Posterior vena cava (tissue), 2 donors: ENCODE results near the gene AP2A2. TPM values are rescaled to one million over a fixed set of nuclear protein-coding genes. Genes with fewer than 3 reads are reported as not detected.

ENCODE experiments used
- DNase-seq: peaks from one replicate; pipeline ENCODE4 v3.0.0-alpha.2; 2020; ENCODE audit warnings: low spot score
- intact Hi-C, 2 donors: fragments of 100-400 bp; cut with DNase I; formaldehyde crosslinking; loops; one replicate each; pipeline versions ENCODE4 v1.14.1 to v1.14.2; 2022 to 2023
- total RNA-seq, 2 donors: library from RNA; stranded (reverse); fragmentation: NEBNext Ultra II Directional; extraction: Animal tissue kit (Norgen Biotek cat#: 25700); gene quantifications; one replicate each; pipeline ENCODE4 v1.2.1, GENCODE V29; 2021
- donor health status: DM: yes; HTN: yes; CAD: no.
- donor health status: DM: yes; HTN: yes; CAD: no.

AP2A2 gene
- total RNA-seq, 2 donors from 2014 or later, result 83.5 to 117 TPM

DNA sequence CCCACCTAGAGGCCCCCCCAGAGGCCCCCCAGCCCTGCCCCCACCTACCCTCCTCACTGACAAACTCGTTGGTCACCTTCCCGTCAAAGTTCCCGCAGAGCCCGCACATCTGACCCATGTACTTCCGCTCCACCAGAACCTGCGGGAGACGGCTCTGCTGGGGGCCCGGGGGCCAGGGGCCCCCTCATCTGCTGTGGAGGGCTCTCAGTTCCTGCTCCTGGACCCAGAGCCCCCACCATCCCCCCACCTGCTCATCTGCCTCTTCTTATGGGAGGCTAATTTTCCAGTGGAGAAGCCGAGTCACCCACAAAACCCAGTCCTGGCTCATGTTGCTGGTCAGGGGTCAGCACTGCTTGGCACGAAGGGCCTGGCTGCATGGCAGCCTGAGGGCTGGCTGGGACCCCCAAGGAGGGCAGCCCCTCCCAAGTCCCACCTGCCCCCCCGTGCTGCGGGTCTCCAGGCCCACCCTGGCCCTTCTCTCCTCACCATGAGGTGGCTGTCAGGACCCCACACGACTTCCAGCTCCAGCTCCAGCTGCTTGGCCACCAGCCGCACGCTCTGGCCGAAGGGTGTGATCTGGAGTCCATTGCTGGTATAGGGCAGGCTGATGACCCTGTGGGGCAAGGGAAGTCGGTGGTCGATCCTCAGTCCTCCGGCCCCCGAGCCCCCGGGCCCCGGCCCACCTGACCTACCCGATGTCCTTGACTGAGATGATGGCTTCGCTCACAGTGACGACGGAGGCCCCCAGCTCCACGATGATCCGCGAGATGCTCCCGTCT, 105.6 kb downstream of the AP2A2 start:
- DNase-seq, result no peak
- intact Hi-C loops, result no loop called here

DNA sequence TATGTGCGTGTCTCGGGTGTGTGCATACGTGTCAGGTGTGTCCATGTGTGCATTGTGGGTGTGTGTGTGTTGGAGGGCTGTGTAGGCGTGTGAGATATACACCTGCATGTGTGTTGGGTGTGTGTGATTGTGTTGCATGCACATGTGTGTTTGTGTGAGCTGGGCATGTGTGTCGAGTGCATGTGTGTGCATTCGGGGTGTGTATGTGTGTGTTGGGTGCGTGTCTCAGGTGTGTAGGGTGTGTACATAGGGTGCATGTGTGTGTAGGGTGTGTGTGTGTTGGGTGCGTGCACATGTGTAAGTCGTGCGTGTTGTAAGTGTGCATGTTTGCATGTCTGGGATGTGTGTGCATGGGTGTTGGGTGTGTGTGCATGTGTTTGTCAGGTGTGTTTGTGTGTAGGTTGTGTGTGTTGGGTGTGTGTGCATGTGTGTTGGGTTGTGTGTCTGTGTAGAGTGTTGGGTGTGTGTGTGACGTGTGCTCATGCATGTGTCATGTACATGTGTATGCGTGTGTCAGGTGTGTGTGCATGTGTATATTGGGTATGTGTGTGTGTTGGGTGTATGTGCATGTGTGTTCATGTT, 106.7 kb downstream of the AP2A2 start:
- DNase-seq, result no peak
- intact Hi-C loops, result no loop called here

DNA sequence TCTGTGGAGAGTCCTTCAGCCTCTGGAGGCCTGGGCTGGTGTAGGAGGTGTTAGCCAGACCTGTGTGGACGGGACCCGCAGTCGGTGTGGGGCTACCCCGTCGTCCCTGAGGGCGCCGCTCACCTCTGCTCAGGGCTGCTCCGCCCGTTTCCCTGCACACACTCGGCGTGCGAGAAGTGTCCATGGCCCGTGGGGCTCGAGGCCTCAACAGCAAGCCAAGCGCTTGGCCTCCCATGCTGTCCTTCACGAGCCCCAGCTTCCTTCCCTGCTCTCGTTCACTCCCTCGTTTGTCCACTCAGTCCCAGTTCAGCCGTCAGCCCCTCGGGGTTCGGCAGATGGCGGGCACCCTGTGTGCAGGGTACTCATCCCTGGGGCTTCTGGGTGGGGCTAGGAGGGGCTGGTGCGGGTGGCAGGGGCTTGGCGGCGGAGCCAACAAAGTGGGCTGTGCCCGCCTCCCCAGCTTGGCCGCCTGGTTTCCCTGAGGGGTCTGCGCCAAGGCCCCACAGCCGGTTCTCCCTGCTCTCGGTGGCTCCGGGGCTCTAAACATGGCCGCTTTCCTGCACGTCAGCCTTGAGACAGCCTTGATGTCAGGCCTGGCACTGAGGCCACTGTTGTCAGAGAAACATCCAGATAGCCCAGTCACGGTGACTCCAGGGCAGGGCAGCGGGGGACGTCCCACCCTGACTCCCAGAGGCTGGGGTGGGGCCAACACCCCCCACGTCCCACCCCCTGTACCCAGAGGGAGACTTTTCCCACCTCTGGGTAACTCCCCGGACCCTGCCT, 107.5 kb downstream of the AP2A2 start:
- intact Hi-C loops, result no loop called here
- no peak for DNase-seq

DNA sequence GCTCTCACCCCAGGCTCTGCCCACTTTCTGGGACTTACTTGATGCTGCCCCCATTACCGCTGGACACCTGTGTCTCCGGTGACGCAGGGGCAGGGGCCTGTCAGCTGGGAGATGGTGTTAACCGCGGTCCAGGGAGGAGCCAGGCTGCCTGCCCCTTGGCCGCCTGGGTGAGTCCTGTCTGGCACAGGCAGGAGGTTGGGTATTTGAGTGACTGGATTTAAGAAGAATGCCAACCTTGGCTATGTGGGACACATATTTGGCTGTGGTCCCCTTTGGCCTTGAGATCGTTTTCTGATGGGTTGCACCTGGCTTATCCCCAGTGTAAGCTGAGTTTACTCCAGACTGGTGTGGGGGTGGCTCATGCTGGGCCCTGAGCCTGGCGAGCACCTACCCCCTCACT, 108.3 kb downstream of the AP2A2 start:
- no peak for DNase-seq
- intact Hi-C loops, result no loop called here

DNA sequence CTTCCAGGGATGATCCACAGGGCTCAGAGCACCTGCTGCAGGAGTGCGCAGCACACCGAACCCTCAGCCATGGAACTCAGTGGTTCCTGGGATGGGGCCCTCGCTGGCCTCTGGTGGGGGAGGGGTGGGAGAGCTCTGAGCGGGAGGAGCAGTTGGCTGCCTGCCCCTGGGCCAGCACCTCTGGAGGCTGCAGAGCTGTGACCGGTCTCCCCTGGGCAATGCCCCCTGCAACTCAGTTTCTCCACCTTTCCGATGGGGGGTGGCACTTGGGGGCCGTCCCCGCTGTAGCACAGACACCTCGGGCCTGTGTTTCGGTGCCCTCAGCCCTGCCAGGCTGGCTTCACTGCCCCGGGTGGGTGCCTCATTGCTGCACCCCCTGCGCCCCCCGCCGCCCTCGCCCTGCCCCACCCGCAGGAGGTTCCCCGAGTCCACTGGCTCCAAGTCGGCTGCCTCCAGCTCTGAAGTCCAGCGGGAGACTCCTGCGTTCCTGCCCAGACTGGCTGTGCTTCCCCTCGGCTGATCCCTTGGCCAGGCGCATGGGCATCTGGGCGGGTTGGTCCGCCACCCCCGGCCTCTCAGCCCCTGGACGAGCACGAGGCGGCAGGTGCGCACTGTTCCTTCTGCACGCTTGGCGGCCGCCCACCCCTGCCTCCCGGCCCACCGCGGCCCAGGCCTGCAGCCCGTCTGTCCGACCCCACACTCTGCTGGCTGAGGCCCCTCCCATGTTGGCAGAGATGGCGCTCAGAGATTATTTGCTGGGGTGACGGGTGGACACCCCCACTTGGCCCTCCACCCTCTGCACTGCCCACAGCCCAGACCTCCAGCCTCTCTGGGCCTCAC, 109.0 kb downstream of the AP2A2 start:
- intact Hi-C loops, result no loop called here
- DNase-seq, result no peak

DNA sequence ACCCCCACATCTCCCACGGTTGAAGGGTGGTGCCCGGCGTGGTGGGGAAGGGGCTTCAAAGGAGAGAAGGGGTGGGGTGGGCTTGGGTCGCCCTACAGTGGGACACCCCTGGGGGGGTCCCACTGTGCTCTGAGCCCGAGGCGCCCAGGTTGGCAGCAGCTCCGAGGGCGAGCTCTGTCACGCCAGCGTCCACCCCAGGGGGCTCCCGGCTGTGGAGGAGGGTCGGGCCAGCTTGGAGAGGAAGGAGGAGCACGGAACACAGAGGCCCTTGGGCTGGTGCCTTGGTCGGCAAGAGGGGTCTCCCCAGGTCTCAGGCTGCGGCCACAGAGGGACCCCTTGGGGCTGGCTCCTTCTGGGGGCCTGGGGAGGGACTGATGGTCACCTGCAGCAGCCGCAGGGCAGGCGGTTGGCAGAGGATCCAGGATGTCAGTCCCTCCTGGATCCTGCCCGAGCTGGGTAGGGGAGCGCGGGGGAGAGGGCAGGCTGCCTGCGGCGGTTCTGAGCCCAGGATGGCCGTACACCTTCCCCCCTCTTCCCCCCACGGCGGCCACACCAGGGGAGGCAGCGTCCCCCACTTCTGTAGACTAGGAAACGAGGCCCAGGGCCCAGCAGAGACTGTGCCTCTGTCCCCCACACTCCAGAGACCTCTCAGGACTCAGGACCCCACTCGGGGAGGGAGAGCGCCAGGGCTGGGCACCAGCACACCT, 110.1 kb downstream of the AP2A2 start:
- intact Hi-C loops, result no loop called here
- DNase-seq, result no peak

DNA sequence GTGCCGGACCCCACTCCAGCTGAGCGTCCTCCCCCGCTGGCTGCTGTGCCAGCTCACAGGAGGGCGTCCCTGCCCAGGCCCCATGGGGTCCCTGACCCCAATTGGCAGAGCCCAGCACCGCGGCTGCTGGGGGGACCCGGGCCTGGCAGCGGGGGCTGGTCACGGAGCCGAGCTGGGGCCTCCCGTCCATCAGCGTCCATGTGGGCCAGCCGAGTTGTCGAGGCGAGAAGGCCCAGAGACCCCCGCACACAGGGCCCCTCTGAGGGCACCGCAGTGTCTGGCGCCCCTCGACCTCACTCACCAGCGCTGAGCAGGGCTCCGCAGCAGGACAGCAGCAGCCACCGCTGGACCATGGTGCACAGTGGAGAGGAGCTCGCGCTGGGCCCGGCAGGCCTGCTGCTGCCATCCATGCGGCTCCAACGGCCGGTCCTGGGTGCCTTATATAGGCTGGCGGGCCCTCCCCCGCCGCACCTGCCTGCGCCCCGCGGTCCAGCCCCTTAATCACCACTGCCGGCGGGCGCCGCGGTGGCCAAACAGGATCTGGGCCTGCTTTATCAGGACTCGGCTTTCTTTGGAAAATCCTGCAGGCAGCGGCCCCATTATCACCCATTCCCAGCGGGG, 110.7 kb downstream of the AP2A2 start, which contains the start of gene MUC6:
TSS of gene MUC6 (minus strand) at position 416 of the 621 bp plus-strand sequence. CDS start at position 353, 63 bp downstream.
- DNase-seq, result no peak

DNA sequence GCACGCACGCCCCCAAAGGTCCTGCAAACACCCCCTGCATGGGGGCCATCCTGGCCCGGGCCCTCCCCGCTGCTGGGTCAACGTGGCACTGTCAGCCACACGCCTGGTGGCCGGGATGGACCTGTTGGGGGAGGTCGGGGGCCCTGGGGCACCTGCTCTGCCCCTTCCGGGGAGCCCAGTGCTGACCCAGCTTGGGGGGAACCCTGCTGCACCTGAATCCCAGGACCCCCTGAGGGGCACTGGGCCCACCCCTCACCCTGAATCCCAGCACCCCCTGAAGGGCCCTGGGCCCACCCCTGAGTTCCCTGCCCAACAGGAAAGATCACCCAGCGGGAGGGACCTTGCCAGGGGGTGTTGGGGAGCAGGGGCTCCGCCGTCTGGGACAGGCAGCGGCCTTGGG, 111.3 kb downstream of the AP2A2 start:
- intact Hi-C loops, result no loop called here
- DNase-seq, result no peak

More for the DNA sequence above, 110.7 kb downstream of the AP2A2 start, which contains the start of gene MUC6:
- intact Hi-C loops, result no loop called here

DNA sequence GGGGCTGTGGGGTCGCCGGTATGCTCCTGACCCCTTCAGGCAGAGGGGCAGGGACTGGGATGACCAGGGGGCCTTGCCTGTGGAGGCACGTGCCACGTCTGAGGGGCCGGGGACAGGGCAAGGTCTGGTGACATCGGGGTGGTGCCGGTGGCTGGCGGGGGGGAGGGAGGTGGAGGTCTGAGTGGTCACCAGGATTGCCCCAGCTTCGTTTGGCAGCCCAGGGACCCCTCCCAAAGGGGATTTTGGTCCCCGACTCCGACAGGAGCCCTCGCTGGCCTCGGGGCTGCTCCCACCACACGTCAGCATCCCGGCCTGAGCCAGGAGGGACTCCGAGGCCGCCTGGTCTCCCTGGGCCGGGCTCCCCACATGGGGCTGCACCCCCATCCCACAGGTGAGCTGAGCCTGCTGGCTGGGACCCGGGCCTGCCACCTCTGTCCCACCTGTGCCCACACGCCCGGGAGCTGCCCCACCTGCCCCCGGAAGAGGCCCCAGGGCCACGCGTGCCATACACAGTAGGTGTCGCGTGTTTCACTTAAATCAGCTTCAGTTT, 111.9 kb downstream of the AP2A2 start:
- DNase-seq, result no peak
- intact Hi-C loops, result no loop called here

DNA sequence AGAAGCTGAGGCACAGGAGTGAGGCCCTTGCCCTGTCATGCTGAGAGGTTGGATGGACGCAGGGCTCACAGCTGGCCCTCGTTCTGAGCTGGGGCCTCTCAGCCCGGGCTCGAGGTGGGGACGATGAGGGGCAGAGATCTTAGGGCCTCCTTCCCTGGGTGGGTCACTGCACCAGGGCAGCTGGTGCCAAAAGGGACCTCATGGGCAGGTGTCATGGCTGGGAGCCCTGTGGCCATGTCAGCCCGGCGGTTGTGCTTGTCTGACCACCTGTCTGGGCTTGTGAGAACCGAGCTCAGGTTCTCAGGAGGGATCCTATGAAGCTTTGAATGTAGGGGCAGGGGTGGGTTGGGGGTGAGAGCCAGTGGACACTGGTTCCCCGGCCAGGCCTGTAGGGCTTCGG, 112.7 kb downstream of the AP2A2 start:
- intact Hi-C loops, result no loop called here
- DNase-seq, result no peak

DNA sequence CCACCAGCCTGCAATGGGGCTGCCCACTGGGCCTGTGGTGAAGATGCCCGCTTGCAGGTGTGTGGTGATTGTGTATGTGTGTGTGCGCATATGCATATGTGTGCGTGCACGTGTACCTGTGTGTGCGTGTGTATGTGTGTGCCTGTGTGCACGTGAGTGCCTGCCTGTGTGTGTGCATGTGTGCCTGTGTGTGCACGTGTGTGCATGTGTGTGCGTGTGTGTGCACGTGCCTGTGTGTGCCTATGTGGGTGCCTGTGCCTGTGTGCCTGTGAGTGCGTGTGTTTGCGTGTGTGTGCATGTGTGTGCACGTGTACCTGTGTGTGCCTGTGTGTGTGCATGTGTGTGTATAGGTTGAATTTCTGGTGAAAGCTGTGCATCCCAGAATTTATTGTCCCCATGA, 113.3 kb downstream of the AP2A2 start:
- no peak for DNase-seq
- intact Hi-C loops, result no loop called here

DNA sequence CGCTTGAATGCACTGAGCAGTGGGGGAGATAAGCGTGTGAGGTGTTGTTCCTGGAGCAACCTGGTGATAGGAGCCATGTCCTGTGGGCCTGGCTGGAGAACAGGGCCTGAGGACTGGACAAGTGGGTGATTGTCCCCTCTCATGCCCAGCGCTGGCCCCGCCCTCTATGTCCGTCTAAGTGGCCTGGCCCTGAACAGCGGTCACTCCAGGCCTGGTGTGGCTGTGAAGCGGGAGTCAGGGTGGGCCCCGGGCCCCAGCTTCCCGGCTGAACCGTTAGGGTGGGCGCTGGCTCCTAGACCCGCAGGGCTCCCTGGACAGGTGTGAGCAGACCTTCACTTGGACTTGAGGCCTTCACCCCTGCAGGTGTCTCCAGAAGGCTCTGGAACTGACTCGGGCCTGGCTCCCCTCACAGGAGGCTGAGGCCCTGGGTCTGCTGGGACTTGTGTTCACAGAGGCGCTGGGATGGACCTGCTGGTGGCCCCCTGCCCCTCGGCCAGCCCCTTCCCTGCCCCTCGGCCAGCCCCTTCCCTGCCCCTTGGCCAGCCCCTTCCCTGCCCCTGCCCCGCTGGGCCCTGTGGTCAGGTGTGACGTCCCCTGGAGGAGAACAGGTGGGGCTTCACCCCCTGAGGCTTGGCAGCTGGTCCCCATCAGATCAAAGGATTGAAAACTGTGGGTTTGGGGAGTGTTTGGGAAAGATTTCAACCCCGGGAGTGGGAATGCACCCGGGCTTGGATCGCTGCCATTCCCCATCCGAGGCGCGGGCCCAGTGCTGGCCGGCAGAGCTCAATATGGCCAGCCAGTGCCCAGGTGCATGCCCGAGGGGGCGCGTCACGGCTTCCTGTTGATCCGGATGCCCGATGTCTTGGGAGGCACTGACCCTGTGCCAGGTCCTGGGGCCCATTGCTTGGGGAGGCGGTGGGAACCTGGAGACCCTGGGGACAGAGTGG, 114.1 kb downstream of the AP2A2 start:
- intact Hi-C loops, result loop anchor here in 1 of 2 donors (10.0 kb wide), 1 partner anchor 175 kb away; no protein-coding TSS in a partner anchor
- DNase-seq, result no peak

DNA sequence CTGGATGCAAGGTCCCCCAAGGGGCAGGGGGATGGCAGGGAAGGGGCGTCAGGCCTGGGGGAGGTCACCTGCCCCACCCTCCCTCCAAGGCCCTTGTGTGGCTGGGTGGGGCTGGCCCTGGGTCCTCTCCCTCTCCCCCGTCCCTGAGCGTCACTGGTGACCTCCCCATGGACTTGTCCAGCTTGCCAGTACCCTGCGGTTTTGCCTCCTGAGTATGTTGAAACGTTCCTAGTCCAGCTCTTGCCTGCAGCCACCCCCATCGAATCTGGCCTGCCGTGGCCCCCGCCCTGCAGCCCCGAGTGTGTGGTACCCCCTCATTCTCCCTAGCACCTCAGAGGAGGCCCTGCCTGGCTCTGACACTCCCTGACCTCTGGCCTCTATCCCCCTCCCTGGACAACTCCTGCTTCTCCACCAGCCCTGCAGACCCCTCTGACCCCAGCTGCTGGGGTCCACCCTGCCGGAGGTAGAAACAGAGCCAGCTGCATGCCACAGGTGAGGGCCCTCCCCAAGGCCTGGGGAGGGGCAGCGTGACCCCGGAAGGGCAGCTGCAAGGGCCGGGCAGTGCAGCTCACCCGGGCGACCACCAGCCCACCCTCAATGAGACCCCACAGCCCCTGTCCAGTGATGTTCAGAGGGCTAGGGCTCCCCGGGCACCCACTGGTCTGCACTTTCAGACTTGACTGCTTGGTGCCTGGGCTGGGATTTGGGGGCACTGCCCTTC, 114.9 kb downstream of the AP2A2 start:
- intact Hi-C loops, result loop anchor here in 1 of 2 donors (10.0 kb wide), 1 partner anchor 176 kb away; no protein-coding TSS in a partner anchor
- DNase-seq, result no peak

DNA sequence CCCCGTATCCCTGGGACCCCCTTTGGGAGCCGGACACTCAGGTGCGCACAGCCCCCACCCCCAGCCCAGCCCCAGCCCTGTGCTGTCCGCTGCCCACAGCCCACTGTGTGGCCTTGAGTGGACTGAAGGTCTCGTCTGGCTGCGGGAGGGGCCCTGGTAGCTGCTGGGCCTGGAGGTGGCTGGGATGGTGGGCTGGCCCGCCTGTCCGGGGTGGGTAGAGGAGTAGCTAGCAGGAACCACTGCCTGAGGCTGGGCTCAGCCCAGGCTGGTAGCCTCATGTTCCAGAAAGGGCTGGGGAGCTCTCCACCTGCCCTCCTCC, 115.4 kb downstream of the AP2A2 start:
- intact Hi-C loops, result loop anchor here in 1 of 2 donors (10.0 kb wide), 1 partner anchor 176 kb away; no protein-coding TSS in a partner anchor
- DNase-seq, result peak; percentile 72

DNA sequence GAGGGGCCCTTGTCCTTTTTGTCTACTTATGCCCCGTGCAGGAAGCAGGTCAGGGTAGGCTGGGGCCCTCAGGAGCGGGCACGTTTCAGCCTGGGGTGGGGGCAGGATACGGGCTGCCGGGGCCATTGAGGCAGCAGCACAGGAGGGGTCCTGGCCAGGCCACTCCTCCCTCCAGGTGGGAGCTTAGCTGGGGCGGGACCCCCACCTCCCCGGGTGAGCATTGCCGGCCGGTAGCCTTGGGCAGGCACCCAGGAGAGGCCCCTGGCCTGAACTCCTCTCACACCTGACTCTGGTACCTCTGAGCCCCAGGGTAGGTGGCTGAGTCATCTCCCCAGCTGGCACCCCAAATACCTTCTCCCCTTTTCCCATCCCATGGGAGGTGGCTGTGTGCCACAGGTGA, 115.8 kb downstream of the AP2A2 start:
- intact Hi-C loops, result loop anchor here in 1 of 2 donors (10.0 kb wide), 1 partner anchor 177 kb away; no protein-coding TSS in a partner anchor
- peak; percentile 72 for DNase-seq
